ENCODE measurements around the gene TMC2.
A peak's percentile ranks its signal among the peaks of the same experiment; 100 is the strongest.
"Not testable (repeated sequence)": the region's sequence is repeated elsewhere in the genome, so short reads cannot be mapped to it uniquely, and the experiment has no call there.

The TMC2 gene, protein sequence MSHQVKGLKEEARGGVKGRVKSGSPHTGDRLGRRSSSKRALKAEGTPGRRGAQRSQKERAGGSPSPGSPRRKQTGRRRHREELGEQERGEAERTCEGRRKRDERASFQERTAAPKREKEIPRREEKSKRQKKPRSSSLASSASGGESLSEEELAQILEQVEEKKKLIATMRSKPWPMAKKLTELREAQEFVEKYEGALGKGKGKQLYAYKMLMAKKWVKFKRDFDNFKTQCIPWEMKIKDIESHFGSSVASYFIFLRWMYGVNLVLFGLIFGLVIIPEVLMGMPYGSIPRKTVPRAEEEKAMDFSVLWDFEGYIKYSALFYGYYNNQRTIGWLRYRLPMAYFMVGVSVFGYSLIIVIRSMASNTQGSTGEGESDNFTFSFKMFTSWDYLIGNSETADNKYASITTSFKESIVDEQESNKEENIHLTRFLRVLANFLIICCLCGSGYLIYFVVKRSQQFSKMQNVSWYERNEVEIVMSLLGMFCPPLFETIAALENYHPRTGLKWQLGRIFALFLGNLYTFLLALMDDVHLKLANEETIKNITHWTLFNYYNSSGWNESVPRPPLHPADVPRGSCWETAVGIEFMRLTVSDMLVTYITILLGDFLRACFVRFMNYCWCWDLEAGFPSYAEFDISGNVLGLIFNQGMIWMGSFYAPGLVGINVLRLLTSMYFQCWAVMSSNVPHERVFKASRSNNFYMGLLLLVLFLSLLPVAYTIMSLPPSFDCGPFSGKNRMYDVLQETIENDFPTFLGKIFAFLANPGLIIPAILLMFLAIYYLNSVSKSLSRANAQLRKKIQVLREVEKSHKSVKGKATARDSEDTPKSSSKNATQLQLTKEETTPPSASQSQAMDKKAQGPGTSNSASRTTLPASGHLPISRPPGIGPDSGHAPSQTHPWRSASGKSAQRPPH

GRCh38 chr20:2536560-2536986, at the start of gene TMC2:
TMC2 (plus strand) TSS chr20:2536573; CDS start chr20:2536622, 49 bp downstream.
- no peak for DNase-seq (ENCODE audit: low read depth)

- DNase-seq (ENCODE audit: low read depth) = not testable (repeated sequence)
Observed at GRCh38 chr20:2502808-2503384, 33.5 kb upstream of the TMC2 start.

- not testable (repeated sequence) for DNase-seq (ENCODE audit: low read depth)
Observed at GRCh38 chr20:2504803-2505202, 31.6 kb upstream of the TMC2 start.

- DNase-seq (ENCODE audit: low read depth) = not testable (repeated sequence)
Observed at GRCh38 chr20:2506426-2506825, 29.9 kb upstream of the TMC2 start.

DNA sequence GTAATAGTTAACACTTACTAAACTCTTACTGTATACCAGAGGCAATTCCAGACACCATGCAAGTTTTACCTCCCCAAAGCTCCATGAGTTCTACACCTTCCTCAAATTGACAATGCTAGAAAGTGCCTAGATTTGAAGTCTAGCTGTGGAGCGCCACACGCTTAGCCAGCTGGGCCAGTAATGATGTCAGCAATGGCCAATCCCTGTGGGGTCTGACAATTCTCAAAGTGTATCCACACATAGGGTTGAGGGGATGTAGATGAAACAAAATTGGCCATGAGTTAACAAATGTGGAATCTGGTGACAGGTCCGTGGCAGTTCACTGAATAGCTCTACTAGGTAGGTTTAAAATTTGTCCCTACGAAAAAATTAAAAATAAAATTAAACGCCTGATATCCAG, 28.9 kb upstream of the TMC2 start:
- no peak for DNase-seq (ENCODE audit: low read depth)

GRCh38 chr20:2507875-2508630, 28.3 kb upstream of the TMC2 start:
- DNase-seq (ENCODE audit: low read depth) = no peak

DNA sequence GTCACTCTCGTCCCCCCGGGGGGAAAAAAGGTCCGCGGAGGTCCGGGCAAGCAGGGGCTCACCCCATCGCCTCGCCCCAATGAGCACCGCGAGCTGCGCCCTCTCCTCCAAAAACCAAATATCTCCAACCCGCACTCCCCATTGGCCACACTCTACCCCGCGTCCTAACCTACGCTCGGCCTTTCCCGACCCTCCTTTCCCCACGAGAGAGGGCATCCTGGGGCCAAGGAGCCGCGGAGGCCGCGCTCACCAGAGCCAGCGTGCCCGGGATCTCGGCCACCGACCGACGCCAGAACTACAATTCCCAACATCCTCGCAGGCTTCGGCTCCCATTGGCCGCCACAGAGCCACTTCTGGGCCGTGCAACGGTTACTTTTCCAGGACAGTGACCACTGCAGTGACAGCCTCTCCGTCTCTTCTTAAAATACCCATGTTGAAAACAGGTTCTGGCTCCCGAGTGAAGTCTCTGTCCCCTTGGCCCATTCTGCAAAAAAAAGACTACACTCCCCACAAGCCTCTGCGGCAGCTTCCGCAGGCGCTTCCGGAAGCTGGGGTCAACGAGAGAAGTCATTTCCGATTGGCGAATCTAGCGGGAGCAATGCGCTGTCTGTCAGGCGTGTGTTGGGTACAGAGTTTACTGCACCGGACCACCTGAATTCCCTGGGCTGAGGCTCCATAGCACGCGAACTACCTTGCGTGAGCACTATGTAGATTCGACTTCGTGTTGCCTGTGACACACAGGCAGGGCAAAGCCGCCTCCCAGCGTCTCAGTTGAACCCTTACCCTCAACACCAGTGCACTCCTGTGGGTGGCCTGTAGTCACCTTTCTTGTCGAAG, 27.5 kb upstream of the TMC2 start, which contains the start of gene ZNF343:
ZNF343 (minus strand) TSS at position 285 of the 837 bp plus-strand sequence. CDS start 15,020 bp downstream, outside the sequence.
- DNase-seq (ENCODE audit: low read depth) = peak; percentile 77

GRCh38 chr20:2509468-2509781, 26.9 kb upstream of the TMC2 start:
- no peak for DNase-seq (ENCODE audit: low read depth)

DNA sequence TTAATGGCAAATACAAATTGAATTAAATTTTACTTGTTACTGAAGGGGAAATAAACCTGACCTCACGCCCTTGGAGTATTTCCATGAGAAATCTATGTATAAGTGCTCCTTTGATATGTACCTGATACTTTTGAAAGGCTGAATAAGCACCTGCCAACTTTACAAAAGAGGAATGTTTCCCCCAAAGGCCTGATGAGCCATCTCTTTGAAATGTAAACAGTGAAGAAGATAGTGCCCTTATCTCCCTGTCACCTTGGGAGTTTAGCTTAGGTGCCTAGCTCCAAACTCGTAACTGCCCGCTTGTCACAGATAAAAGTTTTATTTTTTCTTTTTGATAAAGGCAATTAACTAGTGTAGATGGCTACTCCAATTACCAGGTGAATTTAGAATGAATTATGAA, 26.6 kb upstream of the TMC2 start:
- no peak for DNase-seq (ENCODE audit: low read depth)

GRCh38 chr20:2515203-2515602, 21.2 kb upstream of the TMC2 start:
- no peak for DNase-seq (ENCODE audit: low read depth)

DNA sequence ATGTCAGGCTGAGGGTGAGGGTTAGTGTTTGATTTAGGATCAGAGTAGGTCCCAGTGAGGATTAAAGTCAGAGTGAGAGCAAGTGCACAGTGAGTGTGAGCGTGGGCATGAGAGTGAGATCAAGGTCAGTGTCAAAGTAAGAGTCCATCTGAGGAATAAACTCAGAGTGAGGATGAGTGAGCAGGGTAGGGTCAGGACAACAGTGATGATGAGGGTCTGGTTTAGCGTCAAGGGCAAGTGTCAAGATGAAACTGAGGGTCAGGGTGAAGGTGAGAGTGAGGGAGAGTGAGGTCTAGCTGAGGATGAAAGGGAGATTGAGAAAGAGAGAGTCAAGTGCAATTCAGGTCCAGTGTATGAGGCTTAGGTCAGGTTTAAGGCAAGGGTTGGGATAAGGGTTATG, 20.0 kb upstream of the TMC2 start:
- no peak for DNase-seq (ENCODE audit: low read depth)

DNA sequence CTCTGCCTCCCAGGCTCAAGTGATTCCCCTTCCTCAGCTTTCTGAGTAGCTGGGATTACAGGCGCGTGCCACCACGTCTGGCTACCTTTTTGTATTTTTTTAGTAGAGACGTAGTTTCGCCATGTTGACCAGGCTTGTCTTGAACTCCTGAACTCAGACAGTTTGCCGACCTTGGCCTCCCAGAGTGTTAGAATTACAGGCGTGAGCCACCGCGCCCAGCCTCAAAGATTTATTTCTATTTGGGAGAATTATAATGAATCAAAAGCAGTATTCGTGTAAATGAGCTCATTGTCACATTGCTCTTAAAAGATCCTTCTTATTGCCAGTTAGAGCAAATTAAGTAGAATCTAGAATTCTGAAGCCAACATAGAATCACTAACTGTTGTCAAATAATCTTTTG, 18.3 kb upstream of the TMC2 start:
- DNase-seq (ENCODE audit: low read depth) = no peak

DNA sequence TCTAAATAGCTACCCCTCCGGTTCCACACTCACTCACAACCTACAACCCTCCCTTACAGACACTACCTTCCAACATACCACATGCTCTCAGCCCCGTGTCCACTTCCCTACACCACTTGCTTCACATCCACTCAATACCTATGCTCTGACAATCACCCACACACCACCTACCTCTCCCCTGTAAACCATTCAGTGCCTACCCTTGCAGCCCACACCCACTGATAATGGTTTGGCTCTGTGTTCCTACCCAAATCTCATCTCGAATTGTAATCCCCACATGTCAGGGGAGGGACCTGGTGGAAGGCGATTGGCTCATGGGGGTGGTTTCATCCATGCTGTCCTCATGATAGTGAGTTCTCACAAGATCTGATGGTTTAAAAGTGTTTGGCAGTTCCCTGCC, 17.8 kb upstream of the TMC2 start:
- no peak for DNase-seq (ENCODE audit: low read depth)

DNA sequence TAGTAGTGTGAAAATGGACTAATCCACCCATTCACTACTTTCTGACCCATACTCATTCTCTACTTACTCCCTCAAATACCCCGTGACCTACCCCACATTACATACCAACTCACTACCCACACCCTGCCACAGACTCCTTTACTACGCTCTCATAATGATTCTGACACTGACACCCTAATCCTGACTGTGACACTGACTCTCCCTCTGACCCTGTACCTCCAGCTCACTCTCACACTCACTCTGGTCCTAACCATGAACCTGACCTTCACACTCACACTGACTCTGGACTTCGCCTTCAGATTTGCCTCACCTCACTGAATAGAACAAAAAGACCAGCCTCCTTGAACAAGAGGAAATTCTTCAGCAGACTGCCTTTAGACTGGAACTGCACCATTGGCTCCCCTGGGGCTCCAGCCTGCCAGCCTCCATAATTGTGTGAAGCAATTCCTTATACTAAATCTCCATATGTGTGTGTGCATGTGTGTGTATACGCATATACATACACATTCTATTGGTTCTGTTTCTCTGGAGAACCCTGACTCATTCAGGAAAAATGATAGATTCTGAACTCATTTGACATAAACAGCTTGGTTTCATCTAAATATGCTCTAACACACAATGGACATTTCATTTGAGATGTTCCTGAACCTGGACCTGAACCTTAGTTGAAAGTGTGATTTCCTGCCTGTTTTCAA, 17.1 kb upstream of the TMC2 start:
- peak; percentile 14 for DNase-seq (ENCODE audit: low read depth)

DNA sequence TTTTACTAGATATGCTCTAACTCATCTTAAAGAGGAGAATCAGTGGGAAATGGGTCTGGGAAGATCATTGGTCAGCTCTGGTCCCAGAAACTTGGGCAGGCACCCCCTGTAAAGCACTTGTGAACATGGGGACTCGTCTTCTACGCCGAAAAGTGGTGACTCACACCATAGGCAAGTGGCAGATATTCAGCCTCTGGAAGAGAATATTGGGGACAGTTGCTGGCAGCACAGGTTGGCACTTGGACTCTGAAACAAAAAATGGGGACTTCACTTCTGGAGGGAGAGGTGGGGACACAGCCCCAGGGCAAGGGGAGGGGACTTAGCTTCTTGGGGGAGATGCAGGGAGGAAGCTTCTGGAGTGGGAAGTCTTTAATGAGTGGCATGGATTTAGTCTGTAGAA, 15.8 kb upstream of the TMC2 start:
- no peak for DNase-seq (ENCODE audit: low read depth)

DNA sequence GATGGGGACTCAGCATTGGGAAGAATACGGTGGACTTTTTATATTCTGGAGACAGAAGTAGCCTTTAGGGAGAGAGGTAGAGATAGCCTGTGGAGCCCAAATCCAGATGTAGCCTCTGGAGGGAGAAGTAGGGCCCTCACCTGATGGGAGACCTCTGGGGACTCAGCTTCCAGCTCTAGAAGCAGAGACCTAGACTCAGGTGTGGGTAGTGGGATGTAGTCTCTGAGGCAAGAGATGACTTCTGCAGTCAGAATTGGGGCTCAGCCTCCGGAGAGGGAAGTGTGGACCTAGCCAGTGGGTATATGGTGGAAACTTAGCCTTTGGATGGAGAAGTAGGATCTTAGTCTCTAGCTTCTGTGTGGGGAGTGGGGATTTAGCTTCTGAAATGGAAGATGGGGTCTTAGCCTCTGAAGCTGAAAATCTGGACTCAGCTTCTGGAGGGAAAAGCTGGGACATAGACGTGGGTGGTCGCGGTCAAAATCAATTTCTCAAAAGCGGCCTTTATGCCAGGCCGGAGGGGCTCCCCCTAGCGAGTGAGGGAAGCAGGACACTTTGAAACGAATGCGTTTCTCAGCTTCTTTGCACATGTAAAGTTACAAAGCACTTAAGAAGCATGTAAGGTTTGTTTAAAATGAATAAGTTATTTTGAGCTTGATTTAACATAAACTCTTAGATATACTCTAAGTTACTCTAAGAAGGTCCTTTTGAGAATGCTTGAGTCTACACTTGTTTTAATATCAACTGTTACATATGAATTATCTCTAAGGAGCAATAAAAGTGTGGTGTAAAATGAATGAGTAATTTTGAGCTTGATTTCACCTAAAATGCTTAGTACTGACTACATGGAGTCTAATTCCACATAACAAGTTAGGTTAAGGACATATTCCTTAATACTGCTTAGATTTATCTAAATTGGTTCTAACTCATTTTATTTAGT, 14.7 kb upstream of the TMC2 start:
- peak; percentile 30 for DNase-seq (ENCODE audit: low read depth)

DNA sequence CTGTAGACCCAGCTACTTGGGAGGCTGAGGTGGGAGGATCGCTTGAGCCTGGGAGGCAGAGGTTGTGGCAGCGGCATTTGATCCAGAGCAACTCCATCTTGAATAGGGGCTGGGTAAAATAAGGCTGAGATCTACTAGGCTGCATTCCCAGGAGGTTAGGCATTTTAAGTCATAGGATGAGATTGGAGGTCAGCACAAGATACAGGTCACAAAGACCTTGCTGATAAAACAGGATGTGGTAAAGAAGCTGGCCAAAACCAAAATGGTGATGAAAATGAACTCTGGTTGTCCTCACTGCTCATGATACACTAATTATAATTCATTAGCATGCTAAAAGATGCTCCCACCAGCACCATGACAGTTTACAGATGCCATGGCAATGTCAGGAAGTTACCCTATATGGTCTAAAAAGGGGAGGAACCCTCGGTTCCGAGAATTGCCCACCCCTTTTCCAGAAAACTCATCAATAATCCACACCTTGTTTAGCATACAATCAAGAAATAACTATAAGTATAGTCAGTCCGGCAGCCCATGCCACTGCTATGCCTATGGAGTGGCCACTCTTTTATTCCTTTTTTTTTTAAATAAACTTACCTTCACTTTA, 13.4 kb upstream of the TMC2 start:
- not testable (repeated sequence) for DNase-seq (ENCODE audit: low read depth)

DNA sequence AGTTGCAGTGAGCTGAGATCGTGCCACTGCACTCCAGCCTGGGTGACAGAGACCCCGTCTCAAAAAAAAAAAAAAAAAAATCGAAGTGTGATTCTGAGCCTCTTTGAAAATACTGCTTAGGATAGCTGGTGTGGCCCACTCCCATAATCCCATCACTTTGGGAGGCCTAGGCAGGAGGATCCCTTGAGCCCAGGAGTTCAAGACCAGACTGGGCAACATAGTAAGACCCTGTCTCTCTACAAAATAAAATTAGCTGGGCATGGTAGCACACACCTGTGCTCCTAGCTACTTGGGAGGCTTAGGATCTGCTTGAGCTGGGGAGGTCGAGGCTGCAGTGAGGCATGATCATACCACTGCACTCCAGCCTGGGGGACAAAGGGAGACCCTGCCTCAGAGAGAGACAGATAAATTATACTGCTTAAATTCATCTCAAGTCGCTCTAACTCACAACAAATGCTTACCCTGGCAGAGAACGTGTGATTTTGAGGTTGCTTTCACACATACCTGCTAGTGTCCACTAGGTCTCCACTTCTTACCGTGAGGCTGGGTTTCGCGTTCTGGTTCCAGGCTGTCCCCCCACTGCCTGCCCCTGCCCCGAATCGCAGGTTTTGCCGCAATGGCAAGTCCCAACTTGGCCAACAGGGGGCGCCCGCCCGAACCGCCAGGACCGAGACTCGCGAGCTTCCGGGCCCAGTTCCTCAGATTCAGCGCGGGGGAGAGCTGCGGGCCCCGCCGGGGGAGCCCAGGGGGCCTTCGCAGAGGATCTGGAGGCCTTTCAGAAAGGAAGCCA, 12.3 kb upstream of the TMC2 start:
- DNase-seq (ENCODE audit: low read depth) = peak; percentile 53
